HepG2 (cell line): Measurements from ENCODE around the gene CAPZB. TPM values are rescaled to one million over a fixed set of nuclear protein-coding genes. Genes with fewer than 3 reads are reported as not detected.
A peak's percentile ranks its signal among the peaks of the same experiment; 100 is the strongest.

Experiments used
- AKNA ChIP-seq: sonication (generic); formaldehyde crosslinking; IDR thresholded peaks from 2 replicates; pipeline ENCODE4 v1.4.0; 2020; ENCODE audit warnings: missing genetic modification reagents, borderline replicate concordance
- HDAC1 ChIP-seq: sonication (generic); formaldehyde crosslinking; IDR thresholded peaks from 2 replicates; pipeline ENCODE4 v1.5.1; 2020; ENCODE audit warnings: mild to moderate bottlenecking, missing genetic modification reagents
- IKZF1 ChIP-seq: fragments of 450-650 bp; IDR thresholded peaks from 2 replicates; pipeline ENCODE4 v1.7.1; 2016
- KIAA2018 ChIP-seq: sonication (generic); formaldehyde crosslinking; IDR thresholded peaks from 2 replicates; pipeline ENCODE4 v1.5.0; 2020; ENCODE audit warnings: mild to moderate bottlenecking, missing genetic modification reagents, borderline replicate concordance
- MAZ ChIP-seq, 2 experiments: sonication (generic) in 1 of 2; formaldehyde crosslinking in 1 of 2; IDR thresholded peaks; 2 replicates each; pipeline versions ENCODE4 v1.5.0 to v1.6.1; 2012 to 2020; ENCODE audit warnings: low read depth in 2 of 2, mild to moderate bottlenecking in 2 of 2, borderline replicate concordance in 1 of 2, improper control_type of control experiment in 1 of 2, low read length in 1 of 2, missing genetic modification reagents in 1 of 2, moderate library complexity in 1 of 2
- SNAPC5 ChIP-seq: sonication (generic); formaldehyde crosslinking; IDR thresholded peaks from 2 replicates; pipeline ENCODE4 v1.8.1; 2023; ENCODE audit warnings: mild to moderate bottlenecking, missing genetic modification reagents, borderline replicate concordance
- TCF7 ChIP-seq: sonication (generic); IDR thresholded peaks from 2 replicates; pipeline ENCODE4 v1.6.1; 2016; ENCODE audit warnings: antibody characterized with exemption, low read depth
- TFE3 ChIP-seq: IDR thresholded peaks from 2 replicates; pipeline ENCODE4 v1.6.1; 2016
- ZNF124 ChIP-seq: sonication (generic); formaldehyde crosslinking; IDR thresholded peaks from 2 replicates; pipeline ENCODE4 v1.4.0; 2020; ENCODE audit warnings: missing genetic modification reagents
- ZNF282 ChIP-seq: fragments of 450-650 bp; IDR thresholded peaks from 2 replicates; pipeline ENCODE4 v1.6.1; 2018; ENCODE audit not compliant: partially characterized antibody
- ZNF724P ChIP-seq: sonication (generic); formaldehyde crosslinking; IDR thresholded peaks from 2 replicates; pipeline ENCODE4 v1.8.0; 2022; ENCODE audit warnings: missing genetic modification reagents, borderline replicate concordance
- ZNF792 ChIP-seq: IDR thresholded peaks from 2 replicates; pipeline ENCODE4 v1.6.1; 2016
- ZNF83 ChIP-seq: sonication (generic); formaldehyde crosslinking; IDR thresholded peaks from 2 replicates; pipeline ENCODE4 v1.4.0; 2020; ENCODE audit warnings: missing genetic modification reagents, mild to moderate bottlenecking, borderline replicate concordance
- polyA plus RNA-seq, 8 experiments: library from polyadenylated mRNA; depleted of rRNA in 3 of 8; stranded (reverse) in 7 of 8; unstranded in 1 of 8; fragments of >200 nt; fragmentation: Illumina TruSeq in 4 of 8; extraction: Trizol in 4 of 8; gene quantifications; 2 replicates each; pipeline versions ENCODE4 v1.2.1 to v1.2.3, GENCODE V29; 2011 to 2016; ENCODE audit warnings: low read depth in 4 of 8, missing spikeins in 1 of 8, mixed read lengths in 1 of 8; ENCODE audit not compliant: insufficient read depth in 1 of 8
- total RNA-seq, 5 experiments: library from RNA; depleted of rRNA; stranded (reverse); fragments of >200 nt; fragmentation: Illumina TruSeq; extraction: Trizol; gene quantifications; 2 replicates each; pipeline ENCODE4 v1.2.3, GENCODE V29; 2016; ENCODE audit warnings: low read depth in 1 of 5

CAPZB gene
- total and polyA plus RNA-seq, 2 of the 13 experiments (the other 11 are each of a cell fraction or from before 2014, with no cell fraction given): 58.9 to 76.9 TPM

GRCh38 chr1:19430121-19431068, 54.9 kb downstream of the CAPZB start (continued):
- TF ChIP-seq AKNA (CRISPR knock-in tag): no peak
- TF ChIP-seq ZNF83: no peak
- no peak for TF ChIP-seq ZNF792 (CRISPR knock-in tag)
- no peak for TF ChIP-seq ZNF124 (CRISPR knock-in tag)
- no peak for TF ChIP-seq MAZ (IDR thresholded peaks at IDR 0.05; ENCODE audit: borderline replicate concordance, low read depth, low read length)
- TF ChIP-seq MAZ (CRISPR knock-in tag; IDR thresholded peaks at IDR 0.05; ENCODE audit: low read depth): no peak
- no peak for TF ChIP-seq IKZF1
- TF ChIP-seq TFE3 (CRISPR knock-in tag): peak; percentile 51; the same call in 1 of the 2 replicates
- TF ChIP-seq ZNF282: no peak
- peak; percentile 86 for TF ChIP-seq TCF7
- TF ChIP-seq HDAC1: no peak
- no peak for TF ChIP-seq KIAA2018 (CRISPR knock-in tag)
- TF ChIP-seq SNAPC5: no peak
- TF ChIP-seq ZNF724P (CRISPR knock-in tag): no peak
